Hepatocyte (in vitro differentiated cells): ENCODE data around the gene CLIP2. TPM values are rescaled to one million over a fixed set of nuclear protein-coding genes. Genes with fewer than 3 reads are reported as not detected.
"Not testable (repeated sequence)": the region's sequence is repeated elsewhere in the genome, so short reads cannot be mapped to it uniquely, and the experiment has no call there.

ENCODE experiments used
- DNase-seq: peaks from one replicate; pipeline ENCODE4 v3.0.0-alpha.2; 2016; ENCODE audit warnings: low spot score
- H2AFZ ChIP-seq: fragments of 200-600 bp; sonication (generic); 2 replicates; pipeline ENCODE4 v1.6.0; 2016; ENCODE audit warnings: antibody characterized with exemption, mild to moderate bottlenecking
- H3K27ac ChIP-seq: fragments of 200-600 bp; sonication (generic); 2 replicates; pipeline ENCODE4 v1.5.1; 2016; ENCODE audit warnings: mild to moderate bottlenecking
- H3K27me3 ChIP-seq: fragments of 200-600 bp; sonication (generic); 2 replicates; pipeline ENCODE4 v1.6.1; 2016
- H3K36me3 ChIP-seq: fragments of 200-600 bp; sonication (generic); replicated peaks from 2 replicates; pipeline ENCODE4 v1.5.1; 2016; ENCODE audit warnings: low read depth; ENCODE audit not compliant: insufficient read depth
- H3K4me1 ChIP-seq: fragments of 200-600 bp; sonication (generic); 2 replicates; pipeline ENCODE4 v1.5.1; 2016; ENCODE audit warnings: mild to moderate bottlenecking, moderate library complexity; ENCODE audit not compliant: insufficient read depth
- H3K4me2 ChIP-seq: fragments of 200-600 bp; sonication (generic); 2 replicates; pipeline ENCODE4 v1.6.0; 2016
- H3K4me3 ChIP-seq: fragments of 200-600 bp; sonication (generic); 2 replicates; pipeline ENCODE4 v1.5.1; 2016; ENCODE audit warnings: mild to moderate bottlenecking
- H3K79me2 ChIP-seq: fragments of 200-600 bp; sonication (generic); 2 replicates; pipeline ENCODE4 v1.6.0; 2017; ENCODE audit warnings: mild to moderate bottlenecking
- H3K9me2 ChIP-seq: fragments of 200-600 bp; sonication (generic); replicated peaks from 2 replicates; pipeline ENCODE4 v1.6.0; 2017; ENCODE audit warnings: mild to moderate bottlenecking; ENCODE audit not compliant: insufficient read depth
- H3K9me3 ChIP-seq: fragments of 200-600 bp; sonication (generic); 2 replicates; pipeline ENCODE4 v1.5.1; 2016; ENCODE audit warnings: low read depth, mild to moderate bottlenecking
- H4K20me1 ChIP-seq: fragments of 200-600 bp; sonication (generic); 2 replicates; pipeline ENCODE4 v1.6.0; 2016; ENCODE audit warnings: mild to moderate bottlenecking; ENCODE audit not compliant: insufficient read depth, poor library complexity, severe bottlenecking
- CTCF ChIP-seq: fragments of 200-600 bp; sonication (generic); IDR thresholded peaks from 2 replicates; pipeline ENCODE4 v1.5.1; 2016; ENCODE audit warnings: antibody characterized with exemption, mild to moderate bottlenecking; ENCODE audit not compliant: poor library complexity
- EZH2 ChIP-seq: fragments of 200-600 bp; sonication (generic); IDR thresholded peaks from 2 replicates; pipeline ENCODE4 v1.6.1; 2016; ENCODE audit warnings: antibody characterized with exemption, mild to moderate bottlenecking, borderline replicate concordance
- EZH2phosphoT487 ChIP-seq: fragments of 200-600 bp; sonication (generic); IDR thresholded peaks from one replicate; pipeline ENCODE4 v1.6.1; 2018; ENCODE audit warnings: antibody characterized with exemption, mild to moderate bottlenecking, low read depth, moderate library complexity; ENCODE audit not compliant: unreplicated experiment, severe bottlenecking
- WGBS: methylation state at CpG from one replicate; pipeline ENCODE4 v1.1.6; 2016; ENCODE audit warnings: low lambda C conversion rate; ENCODE audit errors: missing lambda C conversion rate; 5-methylcytosine and 5-hydroxymethylcytosine counted together
- polyA plus RNA-seq: library from polyadenylated mRNA; unstranded; fragments of >200 nt; fragmentation: Nextera tagmentation; extraction: Ambion mirVana; gene quantifications from 2 replicates; pipeline ENCODE4 v1.2.1, GENCODE V29; 2016
- total RNA-seq: library from RNA; depleted of rRNA; stranded (reverse); fragments of >200 nt; gene quantifications from 2 replicates; pipeline ENCODE4 v1.2.3, GENCODE V29; 2014

CLIP2 gene
- total and polyA plus RNA-seq, 2 experiments from 2014 or later: 17.9 to 28.5 TPM

- no peaks in the 10 kb centered on the region for H3K36me3 ChIP-seq
- H2AFZ ChIP-seq: no peak overlapping the region
- H3K9me3 ChIP-seq: no peaks in the 10 kb centered on the region
- H4K20me1 ChIP-seq: no peaks in the 10 kb centered on the region
- 84% methylated on average over 36 of the region's 37 CpGs for WGBS
- H3K4me1 ChIP-seq: peaks cover 11% of the 10 kb centered on the region
- H3K79me2 ChIP-seq: no peaks in the 10 kb centered on the region
- H3K4me3 ChIP-seq: no peak overlapping the region
- H3K27me3 ChIP-seq: no peaks in the 10 kb centered on the region
- TF ChIP-seq EZH2phosphoT487 (no peak), EZH2 (no peak), CTCF (no peak)
- no peak overlapping the region for H3K4me2 ChIP-seq
- H3K27ac ChIP-seq: no peak overlapping the region
- H3K9me2 ChIP-seq: no peaks in the 10 kb centered on the region
- DNase-seq: no peak
Observed at GRCh38 chr7:74376256-74377036, 87.2 kb downstream of the CLIP2 start.

DNA sequence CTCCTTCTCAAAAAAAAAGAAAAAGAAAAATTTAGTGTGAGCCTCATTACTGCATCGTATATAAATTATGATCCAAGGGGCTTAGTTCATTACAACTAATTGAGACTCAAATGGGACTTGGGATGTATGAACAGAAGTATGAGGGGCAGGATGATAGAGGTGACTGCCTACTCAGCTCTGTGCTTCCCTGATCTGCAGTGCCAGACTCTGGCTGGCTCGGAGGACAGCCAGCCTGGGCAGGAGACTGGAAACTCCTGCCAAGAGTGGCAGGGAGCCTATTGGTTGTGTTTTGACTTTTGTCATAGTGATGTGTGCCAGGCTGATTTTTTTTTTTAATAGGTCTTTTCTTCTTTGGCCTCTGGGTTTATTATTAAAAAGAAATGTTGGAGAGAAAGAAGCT is 90.7 kb downstream of the CLIP2 start:
- H3K9me2 ChIP-seq: no peaks in the 10 kb centered on the region
- no peak overlapping the region for H3K27ac ChIP-seq
- no peaks in the 10 kb centered on the region for H4K20me1 ChIP-seq
- no peak for DNase-seq
- H2AFZ ChIP-seq: no peak overlapping the region
- H3K4me1 ChIP-seq: no peaks in the 10 kb centered on the region
- H3K36me3 ChIP-seq: no peaks in the 10 kb centered on the region
- no peaks in the 10 kb centered on the region for H3K9me3 ChIP-seq
- H3K4me2 ChIP-seq: no peak overlapping the region
- H3K4me3 ChIP-seq: no peak overlapping the region
- WGBS: 95% methylated on average over 2 of the region's 2 CpGs
- no peak for TF ChIP-seq EZH2
- no peak for TF ChIP-seq CTCF
- TF ChIP-seq EZH2phosphoT487: no peak
- no peaks in the 10 kb centered on the region for H3K27me3 ChIP-seq
- no peaks in the 10 kb centered on the region for H3K79me2 ChIP-seq

GRCh38 chr7:74380720-74381119 is 91.5 kb downstream of the CLIP2 start:
- no peaks in the 10 kb centered on the region for H3K27me3 ChIP-seq
- H3K27ac ChIP-seq: no peak overlapping the region
- no peak overlapping the region for H3K4me2 ChIP-seq
- H4K20me1 ChIP-seq: no peaks in the 10 kb centered on the region
- DNase-seq: no peak
- H3K36me3 ChIP-seq: no peaks in the 10 kb centered on the region
- no peak for TF ChIP-seq CTCF
- TF ChIP-seq EZH2: no peak
- no peak for TF ChIP-seq EZH2phosphoT487
- WGBS: 83% methylated on average over 7 of the region's 7 CpGs
- H3K4me1 ChIP-seq: no peaks in the 10 kb centered on the region
- H3K4me3 ChIP-seq: no peak overlapping the region
- no peaks in the 10 kb centered on the region for H3K9me2 ChIP-seq
- no peak overlapping the region for H2AFZ ChIP-seq
- H3K9me3 ChIP-seq: no peaks in the 10 kb centered on the region
- H3K79me2 ChIP-seq: no peaks in the 10 kb centered on the region

- not testable (repeated sequence) for DNase-seq, H3K4me1 ChIP-seq, H3K27me3 ChIP-seq, H3K4me3 ChIP-seq, H3K27ac ChIP-seq, H2AFZ ChIP-seq, H3K36me3 ChIP-seq, H3K9me2 ChIP-seq, H4K20me1 ChIP-seq, H3K79me2 ChIP-seq, H3K4me2 ChIP-seq, H3K9me3 ChIP-seq
- WGBS: 88% methylated on average over 4 of the region's 4 CpGs
Observed at GRCh38 chr7:74384086-74384485, 94.9 kb downstream of the CLIP2 start.

- H3K27ac ChIP-seq, H3K9me2 ChIP-seq, H3K36me3 ChIP-seq, H3K4me2 ChIP-seq, DNase-seq, H3K9me3 ChIP-seq, H4K20me1 ChIP-seq, H3K27me3 ChIP-seq, H3K4me1 ChIP-seq, H3K4me3 ChIP-seq, H2AFZ ChIP-seq, H3K79me2 ChIP-seq: not testable (repeated sequence)
- 87% methylated on average over 8 of the region's 8 CpGs for WGBS
Observed at GRCh38 chr7:74384854-74385253, 95.6 kb downstream of the CLIP2 start.
